Effector memory CD4-positive, alpha-beta T cell (primary cell): ENCODE results near the gene KRT24.
"Not testable (repeated sequence)": the region's sequence is repeated elsewhere in the genome, so short reads cannot be mapped to it uniquely, and the experiment has no call there.

Source experiments
- DNase-seq, 3 donors: peaks; one replicate each; pipeline ENCODE4 v3.0.0-alpha.2; 2020
- H3K27ac ChIP-seq: 2 replicates; pipeline ENCODE4 v1.7.0; 2013; ENCODE audit warnings: mild to moderate bottlenecking, low read length, moderate library complexity; ENCODE audit not compliant: insufficient read depth, poor library complexity, severe bottlenecking
- H3K27me3 ChIP-seq: replicated peaks from 2 replicates; pipeline ENCODE4 v1.7.0; 2013; ENCODE audit warnings: mild to moderate bottlenecking, low read length; ENCODE audit not compliant: insufficient read depth, control insufficient read depth, poor library complexity, severe bottlenecking
- H3K36me3 ChIP-seq: 2 replicates; pipeline ENCODE4 v1.7.0; 2013; ENCODE audit warnings: mild to moderate bottlenecking, low read length, moderate library complexity; ENCODE audit not compliant: control insufficient read depth, insufficient read depth
- H3K4me1 ChIP-seq: 2 replicates; pipeline ENCODE4 v1.7.0; 2013; ENCODE audit warnings: low read length, mild to moderate bottlenecking; ENCODE audit not compliant: control insufficient read depth, insufficient read depth, poor library complexity, severe bottlenecking
- H3K4me3 ChIP-seq: 2 replicates; pipeline ENCODE4 v1.7.0; 2013; ENCODE audit warnings: low read length, low read depth, mild to moderate bottlenecking; ENCODE audit not compliant: insufficient read depth, poor library complexity, severe bottlenecking
- H3K9me3 ChIP-seq: 2 replicates; pipeline ENCODE4 v1.7.0; 2013; ENCODE audit warnings: mild to moderate bottlenecking, low read length, moderate library complexity; ENCODE audit not compliant: control insufficient read depth
- total RNA-seq, 3 donors: gene quantifications; one replicate each; lab custom pipeline; 2026; lab: John Stamatoyannopoulos, UW

Gene KRT24
- 0 reads per million in 3 donors for total RNA-seq

DNA sequence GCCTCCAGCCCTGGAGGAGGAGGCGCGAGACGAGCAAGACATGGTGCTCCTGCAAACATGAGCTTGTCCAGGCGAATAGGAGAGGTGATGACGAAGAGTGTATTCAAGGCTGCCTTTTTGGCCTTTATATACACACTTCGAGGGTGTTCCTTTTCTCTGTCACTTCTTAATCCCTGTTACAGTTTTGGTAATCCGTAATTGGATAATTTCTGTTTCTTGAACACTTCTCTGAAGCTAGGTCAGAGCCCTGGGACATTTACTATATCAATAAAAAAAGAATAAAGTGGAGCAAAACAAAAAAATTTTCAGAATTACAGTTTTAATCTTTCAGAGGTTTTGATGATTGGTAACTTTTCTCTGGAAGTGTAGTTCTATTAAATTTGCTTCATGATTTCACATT lies at the start of gene KRT24:
KRT24 (minus strand) TSS at position 101 of the 400 bp plus-strand sequence; CDS start at position 42, 59 bp downstream.
- Histone ChIP-seq H3K4me1 (no peaks in the 10 kb centered on the region), H3K36me3 (no peaks in the 10 kb centered on the region), H3K4me3 (no peak within 1 kb of the TSS), H3K27ac (no peak within 1 kb of the TSS), H3K9me3 (no peaks in the 10 kb centered on the region), H3K27me3 (no peaks in the 10 kb centered on the region)
- no peak for DNase-seq

GRCh38 chr17:40751065-40751464 lies 47.5 kb upstream of the KRT24 start:
- H3K4me1 ChIP-seq: no peaks in the 10 kb centered on the region
- no peak overlapping the region for H3K4me3 ChIP-seq
- H3K27ac ChIP-seq: no peak overlapping the region
- DNase-seq: no peak
- H3K9me3 ChIP-seq: no peaks in the 10 kb centered on the region
- H3K27me3 ChIP-seq: no peaks in the 10 kb centered on the region
- no peaks in the 10 kb centered on the region for H3K36me3 ChIP-seq

GRCh38 chr17:40750391-40750790 lies 46.8 kb upstream of the KRT24 start:
- Histone ChIP-seq H3K4me3 (no peak overlapping the region), H3K36me3 (no peaks in the 10 kb centered on the region), H3K9me3 (no peaks in the 10 kb centered on the region), H3K27ac (no peak overlapping the region), H3K4me1 (no peaks in the 10 kb centered on the region), H3K27me3 (no peaks in the 10 kb centered on the region)
- no peak for DNase-seq

- not testable (repeated sequence) for H3K9me3 ChIP-seq, H3K27ac ChIP-seq, H3K4me1 ChIP-seq, H3K36me3 ChIP-seq, DNase-seq, H3K4me3 ChIP-seq, H3K27me3 ChIP-seq
Observed at GRCh38 chr17:40748666-40749065, 45.1 kb upstream of the KRT24 start.

- DNase-seq: no peak
- no peak overlapping the region for H3K27ac ChIP-seq
- no peak overlapping the region for H3K4me3 ChIP-seq
- H3K27me3 ChIP-seq: no peaks in the 10 kb centered on the region
- no peaks in the 10 kb centered on the region for H3K4me1 ChIP-seq
- no peaks in the 10 kb centered on the region for H3K36me3 ChIP-seq
- H3K9me3 ChIP-seq: no peaks in the 10 kb centered on the region
Observed at GRCh38 chr17:40738553-40738952, 35.0 kb upstream of the KRT24 start.

DNA sequence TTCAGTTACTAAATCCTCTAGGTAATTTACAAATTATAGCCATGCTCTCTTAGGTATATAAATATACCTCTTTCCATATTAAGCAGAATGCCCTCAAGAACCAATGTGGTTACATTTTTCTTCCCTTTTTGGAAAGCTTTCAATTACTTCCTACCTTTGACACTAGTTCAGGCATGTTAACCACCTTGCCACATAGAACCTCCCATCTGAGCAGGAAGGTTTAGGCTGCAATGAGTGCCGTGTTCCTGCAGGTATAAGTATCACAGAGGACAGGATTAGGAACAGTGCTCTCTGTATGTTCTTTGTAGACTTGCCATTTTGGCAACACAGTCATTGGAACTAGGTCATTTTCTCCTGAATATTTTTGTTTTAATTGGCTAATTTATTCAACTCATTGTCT lies 31.5 kb upstream of the KRT24 start:
- Histone ChIP-seq H3K4me1 (no peaks in the 10 kb centered on the region), H3K36me3 (no peaks in the 10 kb centered on the region), H3K27me3 (peaks cover 3% of the 10 kb centered on the region), H3K4me3 (no peak overlapping the region), H3K27ac (no peak overlapping the region), H3K9me3 (no peaks in the 10 kb centered on the region)
- no peak for DNase-seq

DNA sequence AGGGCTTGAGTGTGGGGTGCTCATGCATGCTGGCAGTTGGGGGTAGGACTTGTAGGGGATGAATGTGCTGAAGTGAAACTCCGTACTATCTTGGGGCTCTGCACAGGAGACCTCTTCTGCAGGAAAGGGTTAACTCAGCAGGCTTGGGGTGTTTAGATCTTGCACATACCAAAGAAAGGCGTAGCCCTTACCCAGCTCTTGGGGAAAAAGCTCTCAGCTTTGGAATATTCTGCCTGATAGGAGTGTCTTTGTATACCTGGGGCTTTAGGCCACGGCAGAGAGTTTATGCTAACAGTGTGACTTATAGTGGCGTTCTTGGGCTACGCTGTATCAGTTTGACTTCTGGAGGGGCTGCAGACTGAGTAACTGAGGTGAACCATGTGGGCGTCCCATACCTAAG lies 30.5 kb upstream of the KRT24 start:
- Histone ChIP-seq H3K27me3 (peaks cover 5% of the 10 kb centered on the region), H3K4me1 (no peaks in the 10 kb centered on the region), H3K36me3 (no peaks in the 10 kb centered on the region), H3K4me3 (no peak overlapping the region), H3K27ac (no peak overlapping the region), H3K9me3 (no peaks in the 10 kb centered on the region)
- no peak for DNase-seq

DNA sequence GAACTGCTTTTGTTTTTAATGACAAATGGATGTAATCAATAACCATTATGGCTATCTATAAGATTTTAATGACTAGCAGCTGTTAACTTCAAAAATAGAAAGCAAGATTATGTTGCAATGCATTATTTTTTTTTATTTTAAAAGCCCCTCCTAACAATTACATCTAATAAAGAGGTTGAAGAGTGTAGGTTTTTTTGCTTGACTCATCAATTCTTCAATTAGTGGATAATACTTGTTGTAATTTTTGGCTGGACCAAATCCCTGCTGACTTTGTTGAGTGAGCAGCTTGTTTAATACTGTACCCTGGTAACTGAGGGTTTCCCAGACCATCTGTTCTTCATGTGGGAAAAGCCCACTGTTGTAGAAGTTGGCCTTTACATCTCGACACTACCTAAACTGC lies 27.4 kb upstream of the KRT24 start:
- Histone ChIP-seq H3K4me1 (no peaks in the 10 kb centered on the region), H3K27ac (no peak overlapping the region), H3K4me3 (no peak overlapping the region), H3K9me3 (no peaks in the 10 kb centered on the region), H3K36me3 (no peaks in the 10 kb centered on the region), H3K27me3 (peaks cover 5% of the 10 kb centered on the region)
- no peak for DNase-seq

- H3K4me3 ChIP-seq: no peak overlapping the region
- H3K27ac ChIP-seq: no peak overlapping the region
- no peaks in the 10 kb centered on the region for H3K9me3 ChIP-seq
- H3K27me3 ChIP-seq: peaks cover 5% of the 10 kb centered on the region
- no peaks in the 10 kb centered on the region for H3K36me3 ChIP-seq
- no peaks in the 10 kb centered on the region for H3K4me1 ChIP-seq
- no peak for DNase-seq
Observed at GRCh38 chr17:40727447-40728231, 24.1 kb upstream of the KRT24 start.

- Histone ChIP-seq H3K4me3 (no peak overlapping the region), H3K4me1 (no peaks in the 10 kb centered on the region), H3K9me3 (no peaks in the 10 kb centered on the region), H3K27me3 (peaks cover 5% of the 10 kb centered on the region), H3K27ac (no peak overlapping the region), H3K36me3 (no peaks in the 10 kb centered on the region)
- no peak for DNase-seq
Observed at GRCh38 chr17:40726919-40727318, 23.4 kb upstream of the KRT24 start.
